Measurements from ENCODE around the gene PCSK6. TPM values are rescaled to one million over a fixed set of nuclear protein-coding genes. Genes with fewer than 3 reads are reported as not detected.

The PCSK6 gene
- total RNA-seq, 2 experiments from 2014 or later, result 2.7 to 3.0 TPM

- no peak for TF ChIP-seq CTCF (IDR thresholded peaks at IDR 0.05)
- Mint-ChIP-seq H3K4me1 (ENCODE audit: low read depth) (peaks cover under 1% of the 10 kb centered on the region), H3K27ac (no peak overlapping the region), H3K4me3 (no peak overlapping the region), H3K9me3 (no peaks in the 10 kb centered on the region), H3K36me3 (ENCODE audit: low read depth) (no peaks in the 10 kb centered on the region), H3K27me3 (peaks cover 4% of the 10 kb centered on the region)
- DNase-seq, result no peak
- CTCF ChIA-PET, result no interaction called here
- intact Hi-C loops (cut with micrococcal nuclease), result no loop called here
- POLR2A ChIA-PET, result no interaction called here
- no peak for ATAC-seq
These were observed 53.0 kb downstream of the PCSK6 start for GRCh38 chr15:101436526-101436925.

- no peak overlapping the region for H3K27ac Mint-ChIP-seq
- intact Hi-C loops (cut with micrococcal nuclease), result no loop called here
- no peak for DNase-seq
- no peak for TF ChIP-seq CTCF (IDR thresholded peaks at IDR 0.05)
- no peaks in the 10 kb centered on the region for H3K4me1 Mint-ChIP-seq (ENCODE audit: low read depth)
- peaks cover 4% of the 10 kb centered on the region for H3K27me3 Mint-ChIP-seq
- ATAC-seq, result no peak
- POLR2A ChIA-PET, result no interaction called here
- H3K36me3 Mint-ChIP-seq (ENCODE audit: low read depth), result no peaks in the 10 kb centered on the region
- CTCF ChIA-PET, result no interaction called here
- H3K4me3 Mint-ChIP-seq, result no peak overlapping the region
- no peaks in the 10 kb centered on the region for H3K9me3 Mint-ChIP-seq
These were observed 53.7 kb downstream of the PCSK6 start for GRCh38 chr15:101435761-101436160.

- CTCF ChIA-PET, result no interaction called here
- ATAC-seq, result no peak
- Mint-ChIP-seq H3K27ac (no peak overlapping the region), H3K4me1 (ENCODE audit: low read depth) (no peaks in the 10 kb centered on the region), H3K4me3 (no peak overlapping the region), H3K36me3 (ENCODE audit: low read depth) (no peaks in the 10 kb centered on the region), H3K27me3 (peaks cover 2% of the 10 kb centered on the region), H3K9me3 (no peaks in the 10 kb centered on the region)
- POLR2A ChIA-PET, result interaction anchor here (0.7 kb wide), 1 partner anchor 191 kb away, joined by 3 read pairs; no protein-coding TSS in a partner anchor
- intact Hi-C loops (cut with micrococcal nuclease), result no loop called here
- no peak for TF ChIP-seq CTCF (IDR thresholded peaks at IDR 0.05)
- no peak for DNase-seq
These were observed 55.2 kb downstream of the PCSK6 start for GRCh38 chr15:101434032-101434920.

- Mint-ChIP-seq H3K36me3 (ENCODE audit: low read depth) (no peaks in the 10 kb centered on the region), H3K4me1 (ENCODE audit: low read depth) (no peaks in the 10 kb centered on the region), H3K27me3 (peaks cover 2% of the 10 kb centered on the region), H3K9me3 (no peaks in the 10 kb centered on the region), H3K4me3 (no peak overlapping the region), H3K27ac (no peak overlapping the region)
- ChIA-PET CTCF (no interaction called here), POLR2A (interaction anchor here (0.7 kb wide), 1 partner anchor 190 kb away, joined by 3 read pairs; no protein-coding TSS in a partner anchor)
- no peak for TF ChIP-seq CTCF (IDR thresholded peaks at IDR 0.05)
- intact Hi-C loops (cut with micrococcal nuclease), result no loop called here
- no peak for DNase-seq
- no peak for ATAC-seq
These were observed 56.1 kb downstream of the PCSK6 start for GRCh38 chr15:101433396-101433795.

- no peak for ATAC-seq
- H3K27ac Mint-ChIP-seq, result no peak overlapping the region
- H3K36me3 Mint-ChIP-seq (ENCODE audit: low read depth), result no peaks in the 10 kb centered on the region
- no peak for TF ChIP-seq CTCF (IDR thresholded peaks at IDR 0.05)
- H3K27me3 Mint-ChIP-seq, result peaks cover 2% of the 10 kb centered on the region
- POLR2A ChIA-PET, result interaction anchor here (0.7 kb wide), 1 partner anchor 190 kb away, joined by 3 read pairs; no protein-coding TSS in a partner anchor
- no peaks in the 10 kb centered on the region for H3K4me1 Mint-ChIP-seq (ENCODE audit: low read depth)
- CTCF ChIA-PET, result no interaction called here
- no peak for DNase-seq
- no peak overlapping the region for H3K4me3 Mint-ChIP-seq
- intact Hi-C loops (cut with micrococcal nuclease), result no loop called here
- no peaks in the 10 kb centered on the region for H3K9me3 Mint-ChIP-seq
These were observed 56.5 kb downstream of the PCSK6 start for GRCh38 chr15:101432982-101433381.
